Hepatocyte (in vitro differentiated cells): ENCODE data around the gene RASSF1. TPM values are rescaled to one million over a fixed set of nuclear protein-coding genes. Genes with fewer than 3 reads are reported as not detected.

Experiments used
- DNase-seq: peaks from one replicate; pipeline ENCODE4 v3.0.0-alpha.2; 2016; ENCODE audit warnings: low spot score
- H2AFZ ChIP-seq: fragments of 200-600 bp; sonication (generic); 2 replicates; pipeline ENCODE4 v1.6.0; 2016; ENCODE audit warnings: antibody characterized with exemption, mild to moderate bottlenecking
- H3K27ac ChIP-seq: fragments of 200-600 bp; sonication (generic); 2 replicates; pipeline ENCODE4 v1.5.1; 2016; ENCODE audit warnings: mild to moderate bottlenecking
- H3K27me3 ChIP-seq: fragments of 200-600 bp; sonication (generic); 2 replicates; pipeline ENCODE4 v1.6.1; 2016
- H3K36me3 ChIP-seq: fragments of 200-600 bp; sonication (generic); replicated peaks from 2 replicates; pipeline ENCODE4 v1.5.1; 2016; ENCODE audit warnings: low read depth; ENCODE audit not compliant: insufficient read depth
- H3K4me1 ChIP-seq: fragments of 200-600 bp; sonication (generic); 2 replicates; pipeline ENCODE4 v1.5.1; 2016; ENCODE audit warnings: mild to moderate bottlenecking, moderate library complexity; ENCODE audit not compliant: insufficient read depth
- H3K4me2 ChIP-seq: fragments of 200-600 bp; sonication (generic); 2 replicates; pipeline ENCODE4 v1.6.0; 2016
- H3K4me3 ChIP-seq: fragments of 200-600 bp; sonication (generic); 2 replicates; pipeline ENCODE4 v1.5.1; 2016; ENCODE audit warnings: mild to moderate bottlenecking
- H3K79me2 ChIP-seq: fragments of 200-600 bp; sonication (generic); 2 replicates; pipeline ENCODE4 v1.6.0; 2017; ENCODE audit warnings: mild to moderate bottlenecking
- H3K9me2 ChIP-seq: fragments of 200-600 bp; sonication (generic); replicated peaks from 2 replicates; pipeline ENCODE4 v1.6.0; 2017; ENCODE audit warnings: mild to moderate bottlenecking; ENCODE audit not compliant: insufficient read depth
- H3K9me3 ChIP-seq: fragments of 200-600 bp; sonication (generic); 2 replicates; pipeline ENCODE4 v1.5.1; 2016; ENCODE audit warnings: low read depth, mild to moderate bottlenecking
- H4K20me1 ChIP-seq: fragments of 200-600 bp; sonication (generic); 2 replicates; pipeline ENCODE4 v1.6.0; 2016; ENCODE audit warnings: mild to moderate bottlenecking; ENCODE audit not compliant: insufficient read depth, poor library complexity, severe bottlenecking
- CTCF ChIP-seq: fragments of 200-600 bp; sonication (generic); IDR thresholded peaks from 2 replicates; pipeline ENCODE4 v1.5.1; 2016; ENCODE audit warnings: antibody characterized with exemption, mild to moderate bottlenecking; ENCODE audit not compliant: poor library complexity
- EZH2 ChIP-seq: fragments of 200-600 bp; sonication (generic); IDR thresholded peaks from 2 replicates; pipeline ENCODE4 v1.6.1; 2016; ENCODE audit warnings: antibody characterized with exemption, mild to moderate bottlenecking, borderline replicate concordance
- EZH2phosphoT487 ChIP-seq: fragments of 200-600 bp; sonication (generic); IDR thresholded peaks from one replicate; pipeline ENCODE4 v1.6.1; 2018; ENCODE audit warnings: antibody characterized with exemption, mild to moderate bottlenecking, low read depth, moderate library complexity; ENCODE audit not compliant: unreplicated experiment, severe bottlenecking
- WGBS: methylation state at CpG from one replicate; pipeline ENCODE4 v1.1.6; 2016; ENCODE audit warnings: low lambda C conversion rate; ENCODE audit errors: missing lambda C conversion rate; 5-methylcytosine and 5-hydroxymethylcytosine counted together
- polyA plus RNA-seq: library from polyadenylated mRNA; unstranded; fragments of >200 nt; fragmentation: Nextera tagmentation; extraction: Ambion mirVana; gene quantifications from 2 replicates; pipeline ENCODE4 v1.2.1, GENCODE V29; 2016
- total RNA-seq: library from RNA; depleted of rRNA; stranded (reverse); fragments of >200 nt; gene quantifications from 2 replicates; pipeline ENCODE4 v1.2.3, GENCODE V29; 2014

Gene RASSF1
- total and polyA plus RNA-seq, 2 experiments from 2014 or later = 11.3 to 22.9 TPM

- H3K79me2 ChIP-seq = no peaks in the 10 kb centered on the region
- no peaks in the 10 kb centered on the region for H3K9me2 ChIP-seq
- H2AFZ ChIP-seq = no peak overlapping the region
- H3K4me2 ChIP-seq = no peak overlapping the region
- no peak overlapping the region for H3K4me3 ChIP-seq
- TF ChIP-seq EZH2 (no peak), CTCF (no peak), EZH2phosphoT487 (no peak)
- H3K9me3 ChIP-seq = no peaks in the 10 kb centered on the region
- DNase-seq = no peak
- H4K20me1 ChIP-seq = no peaks in the 10 kb centered on the region
- no peaks in the 10 kb centered on the region for H3K4me1 ChIP-seq
- H3K27ac ChIP-seq = no peak overlapping the region
- no peaks in the 10 kb centered on the region for H3K36me3 ChIP-seq
- 90% methylated on average over 12 of the region's 12 CpGs for WGBS
- H3K27me3 ChIP-seq = no peaks in the 10 kb centered on the region
Observed at GRCh38 chr3:50382722-50383121, 42.1 kb upstream of the RASSF1 start.

GRCh38 chr3:50381383-50381782, 40.7 kb upstream of the RASSF1 start:
- Histone ChIP-seq H3K4me2 (no peak overlapping the region), H3K27me3 (no peaks in the 10 kb centered on the region), H3K79me2 (no peaks in the 10 kb centered on the region), H3K4me1 (no peaks in the 10 kb centered on the region), H3K9me3 (no peaks in the 10 kb centered on the region), H2AFZ (no peak overlapping the region), H4K20me1 (no peaks in the 10 kb centered on the region), H3K4me3 (no peak overlapping the region), H3K36me3 (no peaks in the 10 kb centered on the region), H3K9me2 (no peaks in the 10 kb centered on the region), H3K27ac (no peak overlapping the region)
- no peak for TF ChIP-seq CTCF
- TF ChIP-seq EZH2 = no peak
- no peak for TF ChIP-seq EZH2phosphoT487
- WGBS = 77% methylated on average over 4 of the region's 4 CpGs
- no peak for DNase-seq

GRCh38 chr3:50380405-50381085, 39.9 kb upstream of the RASSF1 start:
- Histone ChIP-seq H3K36me3 (no peaks in the 10 kb centered on the region), H3K27ac (no peak overlapping the region), H3K9me2 (no peaks in the 10 kb centered on the region), H4K20me1 (no peaks in the 10 kb centered on the region), H3K4me2 (no peak overlapping the region), H3K4me3 (no peak overlapping the region), H3K9me3 (no peaks in the 10 kb centered on the region), H3K79me2 (no peaks in the 10 kb centered on the region), H3K4me1 (no peaks in the 10 kb centered on the region), H3K27me3 (no peaks in the 10 kb centered on the region), H2AFZ (no peak overlapping the region)
- TF ChIP-seq CTCF (no peak), EZH2 (no peak), EZH2phosphoT487 (no peak)
- no peak for DNase-seq
- WGBS = 78% methylated on average over 16 of the region's 17 CpGs
